Activated CD8-positive, alpha-beta T cell treated with anti-CD3 and anti-CD28 coated beads for 36 hours (primary cell): ENCODE data around the gene IFT88. TPM values are rescaled to one million over a fixed set of nuclear protein-coding genes. Genes with fewer than 3 reads are reported as not detected.
A peak's percentile ranks its signal among the peaks of the same experiment; 100 is the strongest.

Experiments used
- ATAC-seq: fragments of 200-7000 bp; cut with Tn5 transposase; one replicate; pipeline ENCODE4 v1.10.0; 2021; ENCODE audit warnings: mild to moderate bottlenecking, moderate library complexity
- CTCF ChIA-PET: fragments of 350-600 bp; sonication (Branson Sonifier 250); formaldehyde crosslinking; loops from one replicate; lab custom pipeline; 2021; ENCODE audit warnings: antibody characterized with exemption; lab: Charles Lee
- POLR2A ChIA-PET: fragments of 350-600 bp; sonication (Branson Sonifier 250); formaldehyde crosslinking; loops from one replicate; lab custom pipeline; 2021; ENCODE audit warnings: antibody characterized with exemption; lab: Charles Lee
- DNase-seq: peaks from one replicate; pipeline ENCODE4 v3.0.0-alpha.2; 2020
- H3K27ac Mint-ChIP-seq: one replicate; pipeline ENCODE4 v1.8.0; 2021; ENCODE audit warnings: mild to moderate bottlenecking, mixed read lengths
- H3K27me3 Mint-ChIP-seq: one replicate; pipeline ENCODE4 v1.8.0; 2021; ENCODE audit warnings: mixed read lengths
- H3K36me3 Mint-ChIP-seq: one replicate; pipeline ENCODE4 v1.8.0; 2021; ENCODE audit warnings: low read depth, mixed read lengths
- H3K4me1 Mint-ChIP-seq: one replicate; pipeline ENCODE4 v1.8.0; 2021; ENCODE audit warnings: low read depth, mixed read lengths
- H3K4me3 Mint-ChIP-seq: one replicate; pipeline ENCODE4 v1.8.0; 2021; ENCODE audit warnings: mild to moderate bottlenecking, moderate library complexity, mixed read lengths
- H3K9me3 Mint-ChIP-seq: one replicate; pipeline ENCODE4 v1.8.0; 2021; ENCODE audit warnings: mixed read lengths
- CTCF ChIP-seq: fragments of 200-600 bp; IDR thresholded peaks from one replicate; pipeline ENCODE4 v1.8.0; 2022; ENCODE audit warnings: antibody characterized with exemption, mild to moderate bottlenecking
- intact Hi-C: fragments of 100-400 bp; cut with micrococcal nuclease; formaldehyde crosslinking; loops from one replicate; pipeline ENCODE4 v1.10.0; 2022
- total RNA-seq, 2 experiments: library from RNA; stranded (reverse); gene quantifications; one replicate each; pipeline ENCODE4 v1.2.3, GENCODE V29; 2021

IFT88 gene
- total RNA-seq, 2 experiments from 2014 or later = 2.2 to 2.5 TPM

- H3K27me3 Mint-ChIP-seq = peaks cover 19% of the 10 kb centered on the region
- peak overlapping the region; percentile 89 for H3K4me3 Mint-ChIP-seq
- intact Hi-C loops = no loop called here
- peak overlapping the region; percentile 44 for H3K27ac Mint-ChIP-seq
- DNase-seq (no peak), ATAC-seq (no peak)
- ChIA-PET CTCF (interaction anchor here (0.9 to 3.2 kb wide), 7 partner anchors 9 to 222 kb away, joined by 3 to 11 read pairs (median 8); no protein-coding TSS in a partner anchor), POLR2A (interaction anchor here (0.7 to 1.7 kb wide), 4 partner anchors 20 to 1069 kb away, joined by 3 to 5 read pairs (median 4); partner anchors contain the start of genes MPHOSPH8, MRPL57 and SKA3)
- H3K4me1 Mint-ChIP-seq = peaks cover 11% of the 10 kb centered on the region
- H3K9me3 Mint-ChIP-seq = no peaks in the 10 kb centered on the region
- no peak for TF ChIP-seq CTCF
- no peaks in the 10 kb centered on the region for H3K36me3 Mint-ChIP-seq
Observed at GRCh38 chr13:20702530-20702914, 135.6 kb downstream of the IFT88 start.

GRCh38 chr13:20702915-20703779 lies 136.2 kb downstream of the IFT88 start, which contains the start of gene IL17D:
Gene IL17D (plus strand): TSS chr13:20703699. CDS start chr13:20704002, 303 bp downstream.
- Mint-ChIP-seq H3K27me3 (peaks cover 17% of the 10 kb centered on the region), H3K4me1 (peaks cover 11% of the 10 kb centered on the region), H3K4me3 (peak within 1 kb of the TSS; percentile 89), H3K9me3 (no peaks in the 10 kb centered on the region), H3K27ac (peak within 1 kb of the TSS; percentile 86), H3K36me3 (no peaks in the 10 kb centered on the region)
- CTCF ChIA-PET = interaction anchor here (0.9 to 3.2 kb wide), 12 partner anchors 8 to 221 kb away, joined by 3 to 11 read pairs (median 6); no protein-coding TSS in a partner anchor
- intact Hi-C loops = no loop called here
- ATAC-seq = peak; percentile 31
- DNase-seq = peak; percentile 54
- POLR2A ChIA-PET = interaction anchor here (0.7 to 1.7 kb wide), 4 partner anchors 19 to 1070 kb away, joined by 3 to 5 read pairs (median 4); partner anchors contain the start of genes MPHOSPH8, MRPL57 and SKA3
- TF ChIP-seq CTCF = no peak

- Mint-ChIP-seq H3K36me3 (no peaks in the 10 kb centered on the region), H3K4me3 (no peak overlapping the region), H3K27me3 (peaks cover 14% of the 10 kb centered on the region), H3K27ac (no peak overlapping the region), H3K9me3 (no peaks in the 10 kb centered on the region), H3K4me1 (peaks cover 11% of the 10 kb centered on the region)
- DNase-seq = peak; percentile 83
- peak; percentile 91 for ATAC-seq
- ChIA-PET CTCF (interaction anchor here (0.9 to 3.2 kb wide), 8 partner anchors 8 to 221 kb away, joined by 3 to 11 read pairs (median 6); no protein-coding TSS in a partner anchor), POLR2A (interaction anchor here (1.1 kb wide), 1 partner anchor 18 kb away, joined by 4 read pairs; no protein-coding TSS in a partner anchor)
- peak; percentile 36 for TF ChIP-seq CTCF
- intact Hi-C loops = no loop called here
Observed at GRCh38 chr13:20703780-20704458, 137.0 kb downstream of the IFT88 start.

GRCh38 chr13:20704459-20705069 lies 137.6 kb downstream of the IFT88 start:
- H3K36me3 Mint-ChIP-seq = no peaks in the 10 kb centered on the region
- ChIA-PET CTCF (interaction anchor here (0.9 to 3.2 kb wide), 6 partner anchors 124 to 220 kb away, joined by 3 to 11 read pairs (median 6); no protein-coding TSS in a partner anchor), POLR2A (no interaction called here)
- TF ChIP-seq CTCF = no peak
- peak overlapping the region; percentile 56 for H3K4me3 Mint-ChIP-seq
- H3K27me3 Mint-ChIP-seq = peaks cover 12% of the 10 kb centered on the region
- no peak overlapping the region for H3K27ac Mint-ChIP-seq
- intact Hi-C loops = loop anchor here (5.0 kb wide), 2 partner anchors 68 to 207 kb away; partner anchors contain the start of gene EEF1AKMT1
- ATAC-seq (peak; percentile 1), DNase-seq (no peak)
- H3K4me1 Mint-ChIP-seq = peaks cover 11% of the 10 kb centered on the region
- H3K9me3 Mint-ChIP-seq = no peaks in the 10 kb centered on the region
